ENCODE measurements around the gene EFNB1.

Gene EFNB1

DNA sequence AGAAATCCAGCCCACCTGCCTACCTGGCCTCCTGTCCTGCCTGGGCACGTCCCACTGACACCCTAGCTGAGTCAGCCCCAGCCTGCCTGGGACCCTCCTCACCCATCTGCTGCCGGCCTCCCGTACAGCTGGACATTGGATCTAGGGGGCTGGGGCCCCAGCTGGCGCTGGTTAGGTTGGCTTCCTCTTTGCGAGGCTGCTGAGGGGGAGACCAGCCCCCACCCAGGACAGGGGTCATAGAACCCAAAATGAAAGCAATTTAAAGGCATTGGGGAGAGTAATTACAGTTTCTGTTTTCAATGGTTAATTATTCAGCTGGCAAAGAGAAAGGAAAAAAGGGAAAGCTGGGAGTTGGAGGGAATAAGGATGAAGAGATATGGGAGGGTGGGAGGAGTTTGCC, 15.8 kb downstream of the EFNB1 start:
- no peak for DNase-seq

DNA sequence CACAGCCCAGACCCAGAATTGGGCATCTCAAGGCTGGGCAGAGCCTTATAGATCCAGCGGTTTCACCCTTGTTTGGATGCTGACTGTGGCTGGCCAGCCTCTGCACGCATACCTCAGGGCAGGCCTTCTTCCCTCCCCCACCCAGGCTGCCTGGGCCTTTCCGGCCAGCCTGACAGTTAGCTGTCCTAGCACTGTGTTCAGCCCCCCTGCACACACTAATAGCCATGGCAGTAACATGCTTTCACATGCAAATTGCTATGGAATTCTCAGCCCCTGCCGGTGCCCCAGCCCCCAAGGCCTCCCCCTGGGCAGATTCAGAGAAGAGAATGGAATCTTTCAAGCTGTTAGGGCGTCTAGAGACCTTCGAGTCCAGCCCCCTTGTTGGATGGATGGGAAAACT, 17.7 kb downstream of the EFNB1 start:
- no peak for DNase-seq

DNA sequence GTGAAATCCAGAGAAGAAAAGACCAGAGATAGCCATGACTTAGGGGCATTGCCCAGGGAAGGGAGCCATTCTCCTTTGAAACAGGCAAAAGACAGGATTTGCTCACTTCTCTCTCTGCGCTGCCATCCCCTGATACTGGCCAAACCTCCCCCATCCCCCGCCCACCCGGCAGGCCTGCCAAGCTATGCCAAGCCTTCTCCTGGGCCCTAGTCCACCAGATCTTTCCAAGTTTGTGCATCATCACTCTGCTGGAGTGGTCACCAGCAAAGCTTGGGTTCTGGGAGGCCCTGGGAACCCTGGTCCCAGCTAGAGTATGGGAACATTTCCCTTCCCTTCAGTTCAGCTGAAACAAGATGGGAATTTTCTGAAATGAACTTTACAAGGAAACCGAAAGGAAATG, 18.4 kb downstream of the EFNB1 start:
- no peak for DNase-seq

DNA sequence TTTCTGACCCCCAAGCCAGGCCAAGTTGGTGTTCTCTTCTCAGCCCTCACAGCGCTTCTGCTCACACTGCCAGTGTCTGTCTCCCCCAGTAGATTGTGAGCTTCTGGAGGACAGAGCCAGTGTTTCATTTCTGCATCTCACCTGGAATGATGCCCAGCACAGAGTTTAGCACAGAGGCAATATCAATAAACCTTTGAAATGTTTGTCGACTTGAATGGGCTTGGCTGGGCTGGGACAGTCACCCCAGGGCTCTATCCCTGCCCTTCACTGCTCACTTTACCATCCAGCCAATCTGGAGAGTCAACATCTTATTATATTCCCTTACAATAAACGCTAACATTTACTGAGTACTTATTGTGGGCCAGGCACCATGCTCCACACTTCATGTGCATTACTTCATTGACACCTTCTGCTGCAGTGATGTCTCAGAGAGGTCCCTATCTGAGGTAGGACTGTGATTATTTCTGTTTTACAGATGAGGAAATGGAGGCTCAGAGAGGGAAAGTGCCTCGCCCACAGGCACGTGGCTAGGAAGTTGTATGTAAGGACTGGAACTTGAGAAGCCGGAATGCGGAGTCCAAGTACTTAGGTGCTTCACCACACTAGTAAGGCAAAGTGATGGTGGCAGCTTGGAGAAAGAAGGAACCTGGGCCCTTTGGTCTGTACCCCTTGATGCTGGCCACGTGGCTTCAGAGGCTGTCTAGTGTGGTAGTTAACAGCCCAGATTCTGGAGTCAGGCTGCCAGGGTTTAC, 19.5 kb downstream of the EFNB1 start:
- no peak for DNase-seq

DNA sequence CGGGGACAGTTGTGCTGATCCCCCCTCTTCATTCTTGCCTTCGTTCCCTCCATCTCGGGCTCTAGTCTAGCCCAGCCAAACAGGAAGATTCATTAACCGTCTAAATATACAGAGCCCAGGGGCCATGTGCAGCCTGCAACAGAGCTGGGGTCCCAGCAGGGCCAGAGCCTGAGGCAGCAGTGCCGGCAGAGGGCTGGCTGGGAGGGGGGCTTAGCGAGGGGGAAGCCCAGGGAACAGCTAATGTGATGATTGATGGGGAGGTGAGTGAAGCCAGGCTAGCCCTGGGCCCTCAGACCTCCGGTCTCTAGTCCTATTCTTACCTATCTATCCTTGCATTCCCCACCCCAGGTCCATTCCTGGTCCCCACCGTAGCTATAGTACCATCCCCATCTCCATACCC, 22.3 kb downstream of the EFNB1 start:
- DNase-seq: no peak

DNA sequence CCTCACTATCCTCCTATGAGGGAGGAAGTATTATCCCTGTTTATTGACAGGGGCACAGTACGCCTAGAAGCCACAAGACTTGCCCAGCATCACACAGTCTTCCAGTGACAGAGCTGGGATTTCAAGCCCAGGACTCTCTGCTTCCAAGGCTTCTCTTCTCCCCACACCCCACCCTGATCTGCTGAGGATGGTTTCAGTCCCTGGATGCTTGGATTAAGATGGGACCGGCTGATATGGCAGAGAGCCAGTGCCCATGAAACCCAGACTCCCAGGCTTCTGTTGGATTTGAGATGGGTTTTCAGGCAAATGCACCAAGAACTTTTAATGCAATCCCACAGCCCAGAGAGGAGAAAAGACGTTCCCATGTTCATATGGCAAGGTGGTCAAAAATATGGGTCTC, 23.2 kb downstream of the EFNB1 start:
- no peak for DNase-seq

DNA sequence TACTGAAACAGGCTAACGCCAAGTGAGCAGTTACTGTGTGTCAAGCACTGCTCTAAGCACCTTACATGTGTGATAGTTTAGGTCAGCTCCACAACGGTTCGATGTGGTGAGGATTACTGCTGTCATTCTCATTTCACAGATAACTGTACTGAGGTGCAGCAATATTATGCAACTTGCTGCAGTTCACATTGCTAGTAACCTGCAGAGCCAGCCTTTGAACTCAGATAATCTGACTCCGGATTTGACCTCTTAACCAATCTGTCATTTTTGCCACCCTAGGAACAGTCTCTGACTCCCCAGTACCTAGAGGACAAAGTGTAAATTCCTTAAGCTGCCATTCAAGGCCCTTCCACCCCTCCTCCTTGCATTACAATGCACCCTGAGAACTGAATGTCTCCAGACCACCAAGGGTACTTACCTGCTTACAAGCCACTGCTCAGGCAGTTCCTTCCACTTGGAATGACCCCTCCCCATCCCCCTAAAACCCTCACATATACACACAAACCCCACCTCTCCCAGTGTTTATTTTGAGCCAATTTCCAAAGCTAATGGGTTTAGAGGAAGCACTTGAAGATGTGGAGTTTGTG, 24.9 kb downstream of the EFNB1 start:
- no peak for DNase-seq

DNA sequence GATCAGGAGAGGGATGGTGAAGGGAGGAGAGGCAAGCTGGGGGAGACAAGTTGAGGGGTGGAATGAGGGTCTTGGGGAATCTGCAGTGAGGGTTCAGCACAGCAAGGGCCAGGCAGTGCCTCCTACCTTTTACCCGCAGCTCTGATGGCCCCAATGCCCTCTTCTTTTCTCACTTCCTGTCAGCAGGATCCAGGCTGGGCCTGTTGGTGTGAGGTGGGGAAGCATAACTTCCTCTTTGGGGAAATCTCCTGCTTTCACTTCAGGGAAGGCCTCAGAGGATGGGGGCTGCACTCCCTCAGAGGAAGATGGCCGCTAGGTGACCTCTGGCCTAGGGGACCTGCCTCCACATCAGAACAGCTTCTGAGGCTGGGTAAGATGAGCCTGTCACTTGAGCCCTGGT, 36.5 kb downstream of the EFNB1 start:
- no peak for DNase-seq

DNA sequence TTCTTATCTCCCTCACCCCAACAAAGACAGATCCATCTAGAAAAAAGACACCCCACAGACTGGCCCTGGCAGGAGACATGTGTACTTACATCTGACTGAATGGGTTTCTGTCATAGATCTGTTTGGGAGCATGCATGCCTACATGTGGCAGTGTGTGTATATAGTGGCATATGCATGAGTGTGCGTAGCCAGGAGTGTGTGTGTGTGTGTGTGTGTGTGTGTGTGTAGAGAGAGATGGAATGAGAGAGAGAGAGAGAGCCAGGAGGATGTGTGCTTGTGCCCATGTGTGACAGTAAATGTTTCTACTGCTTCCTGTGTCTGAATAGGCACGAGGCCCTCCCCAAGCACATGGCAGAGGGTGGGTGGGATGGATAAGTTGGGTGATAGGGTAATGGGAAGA, 37.1 kb downstream of the EFNB1 start:
- no peak for DNase-seq

DNA sequence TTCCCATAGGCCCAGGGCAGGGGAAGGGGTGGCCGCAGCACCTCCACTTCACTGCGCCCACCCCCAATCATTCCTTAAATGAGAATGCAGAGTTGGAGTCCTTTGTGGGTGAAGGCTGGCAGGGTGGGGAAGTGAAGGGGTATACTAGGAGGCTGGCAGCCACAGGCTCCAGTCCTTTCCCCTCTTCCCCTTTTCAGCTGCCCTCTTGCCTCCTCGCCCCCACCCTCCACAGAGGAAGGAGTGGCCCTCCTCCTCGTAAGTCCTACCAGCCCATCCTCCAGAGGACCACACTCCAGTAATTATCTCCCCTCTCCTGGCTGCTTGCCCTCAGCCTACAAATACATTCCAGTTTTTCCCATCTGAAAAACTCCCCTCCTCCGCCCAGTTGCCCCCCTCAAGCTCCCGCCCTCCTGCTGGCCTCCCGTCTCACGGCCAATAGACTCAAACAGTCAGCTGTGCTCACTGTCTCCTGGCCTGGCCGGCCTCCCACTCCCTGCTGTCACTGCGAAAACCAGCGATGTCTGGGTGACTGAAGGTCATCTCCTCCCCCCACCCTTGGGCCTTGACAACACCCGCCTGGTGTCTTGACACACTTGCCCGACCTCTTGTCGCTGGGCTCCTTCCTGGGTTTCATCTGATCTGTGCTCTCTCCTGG, 38.8 kb downstream of the EFNB1 start:
- no peak for DNase-seq

DNA sequence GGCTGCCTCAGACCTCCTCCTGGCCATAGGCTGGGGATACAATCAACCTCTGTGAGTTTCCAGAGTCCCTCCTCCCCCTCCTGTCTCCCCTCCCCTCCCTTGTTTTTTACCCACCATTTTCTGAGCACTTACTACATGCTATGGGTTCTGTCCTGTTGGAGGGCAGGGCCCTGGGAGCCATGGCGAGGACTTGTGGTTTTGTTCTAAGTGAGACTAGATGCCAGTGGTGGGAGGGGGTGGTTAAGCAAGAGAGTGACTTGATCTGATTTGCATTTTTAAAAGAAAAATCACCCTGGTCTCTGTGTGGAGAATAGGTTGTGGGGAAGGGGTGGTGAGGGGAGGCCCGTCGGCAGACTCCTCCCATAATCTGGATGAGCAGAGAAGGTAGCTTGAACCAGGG, 39.5 kb downstream of the EFNB1 start:
- no peak for DNase-seq

DNA sequence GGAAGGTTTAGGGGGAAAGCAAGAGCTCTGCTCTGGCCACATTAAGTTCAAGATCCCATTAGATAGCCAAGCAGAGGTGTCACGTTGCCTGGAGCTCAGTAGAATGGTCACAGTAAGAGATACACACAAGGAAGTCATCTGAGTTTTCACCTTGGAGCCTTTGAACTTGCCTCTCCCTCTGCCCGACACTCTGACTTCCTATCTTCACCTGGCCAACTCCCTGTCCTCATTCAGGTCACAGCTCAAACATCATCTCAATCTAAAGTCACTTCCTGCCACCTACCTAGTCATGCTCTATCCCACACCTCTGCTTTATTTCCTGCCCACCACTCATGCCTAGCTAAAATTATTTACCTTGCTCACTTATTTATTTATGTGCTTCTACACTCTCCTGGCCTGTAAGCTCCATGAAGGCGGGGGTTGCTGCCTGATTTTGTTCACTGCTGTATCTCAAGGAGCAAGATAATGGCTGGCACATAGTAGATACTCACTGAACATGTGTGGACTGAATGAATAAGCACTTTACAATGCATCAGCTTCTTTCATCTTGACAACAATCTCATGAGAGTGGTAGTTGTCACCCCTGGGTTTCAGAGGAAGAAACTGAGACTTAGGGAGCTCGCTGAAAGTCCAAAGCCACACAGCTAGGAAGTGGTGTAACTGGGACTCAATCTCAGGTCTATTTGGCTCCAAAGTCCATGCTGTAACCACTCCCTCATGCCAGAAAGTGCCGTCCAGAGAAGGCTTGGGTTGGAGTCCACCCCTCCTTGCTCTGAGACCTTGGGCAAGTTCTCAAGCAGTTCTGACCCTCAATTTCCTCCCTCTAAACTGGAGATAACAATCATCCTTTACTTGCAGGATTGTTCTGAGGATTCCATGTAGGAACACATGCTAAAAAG, 40.3 kb downstream of the EFNB1 start:
- DNase-seq: no peak

DNA sequence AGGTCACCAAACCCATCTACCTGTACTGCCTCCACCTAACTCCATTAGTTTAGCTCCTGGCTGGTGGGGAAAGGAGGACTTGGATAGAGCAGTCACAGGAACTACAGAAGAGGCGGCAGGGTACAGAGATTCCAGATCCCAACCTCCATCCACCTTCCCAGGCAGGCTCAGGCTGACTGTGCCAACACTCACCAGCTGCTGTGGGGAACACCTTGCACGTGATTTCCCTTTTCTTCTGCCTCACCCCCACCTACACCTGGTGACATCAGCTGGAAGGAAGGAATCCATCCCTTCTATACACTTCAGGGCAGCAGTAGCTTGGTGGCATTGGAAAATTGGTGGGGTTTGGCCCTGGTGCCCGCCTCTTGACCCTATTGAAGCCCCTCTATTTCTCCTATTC, 41.5 kb downstream of the EFNB1 start:
- no peak for DNase-seq

DNA sequence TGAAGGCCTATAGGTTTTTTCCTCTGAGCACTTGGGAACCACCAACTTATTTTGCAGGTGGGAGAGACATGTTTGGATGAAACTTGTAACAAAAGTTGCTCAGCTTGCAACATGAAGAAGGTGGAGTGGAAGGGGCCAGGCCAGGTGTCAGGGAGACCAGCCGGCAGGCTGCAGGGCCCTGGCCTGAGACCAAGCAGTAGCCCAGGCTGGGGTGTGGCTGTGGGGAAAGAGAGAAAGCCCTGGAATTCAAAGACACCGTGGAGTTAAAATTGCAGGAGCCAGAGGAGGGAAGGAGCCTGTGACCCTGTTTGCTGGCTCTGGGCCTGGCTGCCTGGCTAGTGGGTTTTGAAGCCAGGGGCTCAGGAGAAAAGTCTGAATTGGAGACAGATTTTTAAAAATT, 43.4 kb downstream of the EFNB1 start:
- no peak for DNase-seq

DNA sequence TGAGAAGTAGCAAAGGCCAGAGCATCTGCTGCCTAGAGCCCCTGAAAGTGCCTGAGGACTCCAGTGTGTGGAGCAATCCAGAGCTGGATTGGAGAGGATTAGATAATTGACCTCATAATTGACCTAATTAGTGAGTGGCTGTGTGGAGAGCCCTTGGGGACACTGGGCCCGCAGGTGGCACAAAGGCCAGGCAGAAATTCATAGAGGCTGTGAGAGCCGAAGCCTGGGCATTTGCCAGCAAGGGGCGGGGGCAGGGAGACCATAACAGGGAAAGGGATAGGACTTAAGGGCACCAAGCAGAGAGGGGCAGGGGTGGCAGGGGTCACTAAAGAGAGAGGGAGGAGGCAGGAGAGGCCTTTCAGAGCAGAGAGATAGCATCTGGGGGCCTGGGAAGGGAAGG, 45.3 kb downstream of the EFNB1 start:
- DNase-seq: peak; percentile 4

DNA sequence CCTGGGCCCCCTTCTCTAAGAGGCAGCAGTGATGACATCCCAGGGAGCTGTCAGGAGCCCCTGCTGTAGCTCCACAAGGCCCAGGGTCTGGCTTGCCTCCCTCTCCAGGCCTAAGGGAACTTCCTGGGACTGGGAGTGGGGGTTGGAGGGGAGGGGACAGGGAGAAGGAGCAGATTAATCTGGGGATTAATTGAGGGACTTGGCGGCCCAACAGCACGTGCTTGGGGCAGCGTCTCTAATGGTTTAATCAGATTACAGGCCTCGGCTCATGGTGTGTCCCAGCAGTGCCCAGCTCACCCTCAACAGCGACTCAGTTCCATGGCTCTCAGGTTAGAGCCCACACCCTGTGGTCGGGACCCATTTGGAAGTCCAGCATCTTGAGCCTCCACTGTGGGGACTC, 47.9 kb downstream of the EFNB1 start:
- DNase-seq: no peak

DNA sequence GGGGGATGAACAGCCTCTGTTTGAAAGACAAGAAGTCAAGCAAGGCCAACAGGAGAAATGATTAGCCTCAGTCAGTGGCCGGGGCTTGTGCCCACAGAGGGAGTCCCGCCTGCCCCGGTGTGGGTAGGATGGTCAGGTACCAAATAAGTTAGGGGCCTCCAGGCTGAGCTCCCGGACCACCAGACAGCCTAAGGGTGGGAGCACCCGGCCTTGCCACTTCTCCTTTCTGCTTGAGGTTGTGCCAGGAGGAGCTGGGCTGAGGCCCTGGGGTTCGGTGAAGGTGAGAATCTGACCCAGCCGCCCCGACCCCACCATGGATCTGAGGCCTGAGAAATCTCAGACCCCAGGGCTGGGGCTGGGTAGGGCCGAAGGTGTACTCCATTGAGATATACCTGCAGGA, 48.8 kb downstream of the EFNB1 start:
- no peak for DNase-seq

DNA sequence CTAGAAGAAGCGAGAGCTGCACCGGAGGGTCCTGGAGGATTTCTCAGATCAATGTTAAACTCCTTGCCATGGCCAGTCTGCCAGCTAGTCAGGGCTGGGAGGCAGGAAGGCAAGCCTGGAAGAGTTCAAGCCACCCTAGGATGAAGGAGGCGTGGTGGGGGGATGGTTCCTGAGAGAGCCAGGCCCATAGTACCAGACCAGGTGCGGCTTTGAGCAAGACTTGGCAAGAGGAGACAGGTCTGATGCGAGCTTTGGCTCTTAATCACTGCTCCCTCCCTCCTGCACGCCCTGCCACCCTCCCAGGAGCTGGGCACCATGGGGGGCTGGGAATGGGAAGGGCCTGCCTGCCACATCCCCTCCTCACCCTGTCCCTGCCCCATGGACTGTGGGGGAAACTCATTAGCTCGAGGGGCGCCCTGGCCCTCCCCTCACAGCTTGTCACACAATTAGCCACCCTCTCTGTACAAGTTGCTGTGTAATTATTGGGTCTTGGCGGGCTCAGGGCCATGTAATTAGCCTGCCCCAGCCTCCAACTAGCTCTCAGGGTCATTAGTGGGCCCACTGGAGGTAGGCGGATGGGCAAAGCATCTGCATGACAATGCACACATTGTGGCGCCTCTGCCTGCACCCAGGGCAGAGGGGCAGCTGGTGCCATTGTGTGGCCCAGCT, 50.3 kb downstream of the EFNB1 start:
- DNase-seq: peak; percentile 2

DNA sequence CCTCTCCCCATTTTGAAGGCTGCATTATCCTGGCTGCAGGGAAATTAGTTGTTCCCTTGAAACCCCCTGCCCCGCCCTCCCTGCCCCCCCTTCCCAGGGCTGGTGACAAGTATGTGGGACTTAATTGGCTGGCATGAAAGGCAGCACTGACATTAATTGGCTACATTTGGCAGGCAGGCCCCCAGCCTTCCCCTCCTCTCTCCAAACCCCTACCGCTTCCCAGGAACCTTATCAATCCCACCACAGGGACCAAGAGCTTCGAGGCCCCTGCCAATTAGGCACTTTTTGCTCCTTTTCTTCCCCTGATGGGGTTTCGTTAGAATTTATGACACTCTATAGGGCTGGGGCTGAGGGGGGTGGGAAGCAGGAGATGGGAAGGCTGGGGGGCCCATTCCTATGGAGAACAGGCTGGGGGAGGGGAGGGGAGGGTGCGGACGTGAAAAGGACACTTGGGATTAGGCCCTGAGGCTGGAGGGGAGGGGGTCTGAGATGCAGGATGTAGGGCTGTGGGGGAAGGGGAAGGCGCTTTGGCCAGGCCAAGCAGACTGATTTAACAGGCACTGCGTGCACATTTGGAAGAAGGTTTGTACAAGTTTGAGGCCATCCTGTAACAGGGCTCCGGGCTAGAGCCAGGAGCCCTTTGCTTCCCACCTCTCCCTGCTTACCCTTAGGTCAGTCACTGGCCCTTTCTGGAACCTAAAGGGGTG, 52.2 kb downstream of the EFNB1 start:
- no peak for DNase-seq

DNA sequence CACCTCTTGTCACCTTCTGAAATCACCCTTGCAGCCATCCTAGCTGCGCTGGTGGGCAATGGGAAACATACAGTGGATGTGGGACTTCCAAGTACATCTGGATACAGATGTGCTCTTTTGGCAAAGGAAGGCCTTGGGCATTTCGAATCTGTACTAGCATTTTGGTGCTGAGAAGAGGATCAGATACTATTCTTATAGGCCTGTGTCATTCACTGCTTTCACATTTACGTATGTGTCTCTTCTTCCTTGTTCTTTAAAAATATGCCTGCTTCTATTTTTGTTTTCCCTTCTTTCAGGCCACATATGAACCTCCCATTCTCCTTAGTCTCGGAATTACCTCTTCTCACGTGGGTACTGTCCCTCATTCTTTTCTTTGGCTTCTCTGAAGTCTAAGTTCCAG, 53.1 kb downstream of the EFNB1 start:
- no peak for DNase-seq

DNA sequence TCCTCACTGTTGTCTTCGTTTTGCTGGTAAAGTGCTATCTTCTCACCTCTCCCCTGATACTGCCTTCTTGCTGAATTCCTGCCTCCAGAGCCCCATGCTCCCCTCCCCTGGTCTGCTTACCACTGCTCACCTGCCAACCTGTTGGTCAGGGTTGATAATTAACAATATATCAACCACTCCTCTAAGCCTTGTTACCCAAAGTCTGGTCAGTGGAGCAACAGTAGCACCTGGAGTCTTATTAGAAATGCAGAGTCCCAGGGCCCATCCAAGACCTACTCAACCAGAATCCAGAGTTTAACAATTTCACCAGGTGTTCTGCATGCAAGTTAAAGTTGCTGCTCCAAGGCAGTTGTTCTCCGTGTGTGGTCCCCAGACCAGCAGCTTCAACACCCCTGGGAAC, 55.0 kb downstream of the EFNB1 start:
- DNase-seq: no peak

DNA sequence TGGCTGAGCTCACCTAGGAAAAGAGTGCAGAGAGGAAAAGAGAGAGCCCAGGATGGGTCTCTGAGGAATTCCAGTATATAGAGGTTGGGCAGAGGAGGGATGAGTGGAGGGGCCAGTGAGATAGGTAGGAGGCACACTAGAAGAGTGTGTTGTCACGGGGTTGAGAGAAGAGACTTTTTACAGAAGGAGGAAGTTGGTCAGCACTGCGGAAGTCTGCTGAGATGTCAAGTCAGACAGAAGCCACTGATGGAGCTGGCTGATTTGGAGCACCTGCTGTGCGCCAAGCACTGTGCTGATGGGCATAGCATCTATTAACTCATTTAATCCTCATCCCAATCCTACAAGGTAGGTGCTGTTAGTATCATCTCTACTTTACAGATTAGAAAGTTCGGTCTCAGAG, 60.4 kb downstream of the EFNB1 start:
- DNase-seq: no peak

Measured in DMS79 treated with DMSO at 0.1 percent for 48 hours (cell line).